K562 (cell line): ENCODE data around the gene CS. TPM values are rescaled to one million over a fixed set of nuclear protein-coding genes. Genes with fewer than 3 reads are reported as not detected.

Experiments used
- CXXC5 ChIP-seq: fragments of 250-450 bp; sonication (Bioruptor Pico); IDR thresholded peaks from 2 replicates; pipeline ENCODE4 v1.8.0; 2022; ENCODE audit warnings: inconsistent platforms, mild to moderate bottlenecking, moderate library complexity
- DACH1 ChIP-seq: fragments of 450-650 bp; IDR thresholded peaks from 2 replicates; pipeline ENCODE4 v1.6.1; 2018; ENCODE audit not compliant: partially characterized antibody
- ETV6 ChIP-seq, 3 experiments: fragments of 150-350 bp in 1 of 3; sonication (generic) in 1 of 3; formaldehyde crosslinking in 1 of 3; IDR thresholded peaks; 2 replicates each; pipeline versions ENCODE4 v1.6.1 to v1.8.0; 2014 to 2022; ENCODE audit warnings: borderline replicate concordance in 2 of 3, low read depth in 2 of 3, antibody characterized with exemption in 1 of 3, low read length in 1 of 3, mild to moderate bottlenecking in 1 of 3, missing genetic modification reagents in 1 of 3
- FOSL1 ChIP-seq: fragments of 200-800 bp; sonication (Bioruptor generic); conservative IDR thresholded peaks from 2 replicates; pipeline ENCODE4 v1.6.1; 2016; ENCODE audit warnings: missing genetic modification characterization, missing compliant biosample characterization
- GABPA ChIP-seq: fragments of 200-800 bp; sonication (Bioruptor generic); conservative IDR thresholded peaks from 2 replicates; pipeline ENCODE4 v1.6.1; 2016; ENCODE audit warnings: low read depth, missing genetic modification characterization, missing compliant biosample characterization
- GABPB2 ChIP-seq: fragments of 250-450 bp; sonication (Bioruptor Pico); conservative IDR thresholded peaks from 2 replicates; pipeline ENCODE4 v1.5.1; 2021; ENCODE audit warnings: mild to moderate bottlenecking
- GATAD2A ChIP-seq: fragments of 450-650 bp; IDR thresholded peaks from 2 replicates; pipeline ENCODE4 v1.6.1; 2017
- GATAD2B ChIP-seq: fragments of 450-650 bp; IDR thresholded peaks from 2 replicates; pipeline ENCODE4 v1.6.1; 2017; ENCODE audit warnings: mild to moderate bottlenecking, borderline replicate concordance
- GTF3C2 ChIP-seq: IDR thresholded peaks from 3 replicates; pipeline ENCODE4 v1.6.1; 2011; ENCODE audit warnings: borderline replicate concordance, mild to moderate bottlenecking, moderate library complexity; ENCODE audit not compliant: insufficient read length; ENCODE audit errors: extremely low read depth
- JUNB ChIP-seq: fragments of 450-650 bp; formaldehyde crosslinking; conservative IDR thresholded peaks from 2 replicates; pipeline ENCODE4 v1.4.0; 2020; ENCODE audit warnings: mild to moderate bottlenecking
- MAX ChIP-seq: sonication (generic); formaldehyde crosslinking; IDR thresholded peaks from 2 replicates; pipeline ENCODE4 v1.9.0; 2022; ENCODE audit warnings: mild to moderate bottlenecking, missing genetic modification reagents
- MIER1 ChIP-seq: fragments of 450-650 bp; IDR thresholded peaks from 2 replicates; pipeline ENCODE4 v1.6.1; 2016; ENCODE audit warnings: antibody characterized with exemption, mild to moderate bottlenecking, low read depth
- MYC ChIP-seq, 2 experiments: fragments of 250-450 bp in 1 of 2; sonication (Bioruptor Pico) in 1 of 2; IDR thresholded peaks; 2 replicates each; pipeline versions ENCODE4 v1.5.1 to v1.6.1; 2012 to 2021; ENCODE audit warnings: low read depth in 2 of 2, borderline replicate concordance in 1 of 2, improper control_type of control experiment in 1 of 2, low read length in 1 of 2, mild to moderate bottlenecking in 1 of 2, moderate library complexity in 1 of 2
- NFE2 ChIP-seq: IDR thresholded peaks from 2 replicates; pipeline ENCODE4 v1.6.1; 2014; ENCODE audit warnings: antibody characterized with exemption, low read depth
- RNF219 ChIP-seq: fragments of 250-450 bp; sonication (Bioruptor Pico); IDR thresholded peaks from 2 replicates; pipeline ENCODE4 v1.5.0; 2022; ENCODE audit warnings: mild to moderate bottlenecking
- SAP30 ChIP-seq: fragments of 200-600 bp; sonication (generic); IDR thresholded peaks from 2 replicates; pipeline ENCODE4 v1.6.1; 2012; ENCODE audit warnings: borderline replicate concordance, low read depth, mild to moderate bottlenecking, moderate library complexity, low read length, control low read depth, inconsistent platforms; ENCODE audit not compliant: insufficient read depth, poor library complexity, severe bottlenecking
- SRF ChIP-seq, 2 experiments: fragments of 250-450, 450-650 bp in 1 of 2; sonication (Bioruptor Pico) in 1 of 2; sonication (generic) in 1 of 2; formaldehyde crosslinking; IDR thresholded peaks; 2 replicates each; pipeline versions ENCODE4 v1.5.0 to v1.5.1; 2020 to 2022; ENCODE audit warnings: mild to moderate bottlenecking in 1 of 2, missing genetic modification reagents in 1 of 2
- XRCC3 ChIP-seq: fragments of 450-650 bp; IDR thresholded peaks from 2 replicates; pipeline ENCODE4 v1.6.1; 2017; ENCODE audit warnings: mild to moderate bottlenecking, moderate library complexity
- ZNF217 ChIP-seq: sonication (generic); formaldehyde crosslinking; IDR thresholded peaks from 2 replicates; pipeline ENCODE4 v1.8.0; 2022; ENCODE audit warnings: mild to moderate bottlenecking, missing genetic modification reagents
- ZNF232 ChIP-seq: sonication (generic); formaldehyde crosslinking; IDR thresholded peaks from 2 replicates; pipeline ENCODE4 v1.8.0; 2022; ENCODE audit warnings: mild to moderate bottlenecking, missing genetic modification reagents
- ZNF431 ChIP-seq: sonication (generic); formaldehyde crosslinking; IDR thresholded peaks from 2 replicates; pipeline ENCODE4 v1.8.0; 2022; ENCODE audit warnings: mild to moderate bottlenecking, missing genetic modification reagents
- polyA plus RNA-seq, 8 experiments: library from polyadenylated mRNA; depleted of rRNA in 4 of 8; stranded (reverse) in 5 of 8; unstranded in 3 of 8; fragments of >200 nt; fragmentation: Nextera tagmentation in 2 of 8; fragmentation: Illumina TruSeq in 1 of 8; extraction: Ambion mirVana in 2 of 8; extraction: Trizol in 1 of 8; gene quantifications; 2 replicates each; pipeline versions ENCODE4 v1.2.1 to v1.2.3, GENCODE V29; 2011 to 2014; ENCODE audit warnings: inconsistent platforms in 1 of 8, missing spikeins in 1 of 8
- total RNA-seq, 7 experiments: library from RNA; depleted of rRNA in 6 of 7; stranded (reverse); fragments of >200 nt in 6 of 7; fragmentation: Illumina TruSeq in 2 of 7; extraction: Trizol in 2 of 7; gene quantifications; 2 replicates each; pipeline versions ENCODE4 v1.2.1 to v1.2.3, GENCODE V29; 2011 to 2021; ENCODE audit warnings: low replicate concordance in 1 of 7

CS gene
- total and polyA plus RNA-seq, 9 of the 15 experiments (the other 6 are each of a cell fraction or from before 2014, with no cell fraction given), result 99.9 to 390 (median 149) TPM

GRCh38 chr12:56315622-56316473 is 15.7 kb upstream of the CS start, which contains the start of gene CNPY2 (continued):
- TF ChIP-seq DACH1, result peak; percentile 84
- TF ChIP-seq ETV6 (IDR thresholded peaks at IDR 0.05; ENCODE audit: borderline replicate concordance in 1 of 2, low read depth in 2 of 2, low read length in 1 of 2), result no peak
- no peak for TF ChIP-seq ETV6 (CRISPR knock-in tag; IDR thresholded peaks at IDR 0.05; ENCODE audit: borderline replicate concordance)
- peak; percentile 17; the same call in 1 of the 2 replicates for TF ChIP-seq FOSL1 (tag)
- peak; percentile 55; the same call in 1 of the 2 replicates for TF ChIP-seq GABPA (tag)
- peak; percentile 89 for TF ChIP-seq CXXC5 (CRISPR knock-in tag)
- TF ChIP-seq MIER1, result no peak
- TF ChIP-seq GTF3C2, result no peak
- no peak for TF ChIP-seq RNF219
- TF ChIP-seq XRCC3, result no peak
- TF ChIP-seq MYC (IDR thresholded peaks at IDR 0.05; ENCODE audit: low read depth, low read length), result peak; percentile 91
- TF ChIP-seq MYC (CRISPR knock-in tag; IDR thresholded peaks at IDR 0.05; ENCODE audit: borderline replicate concordance, low read depth), result 0 out of 2 replicates have a peak, but pooled peaks have one; percentile 39
- TF ChIP-seq ZNF232 (CRISPR knock-in tag), result peak; percentile 66; the same call in 1 of the 2 replicates
- peak in 1 of 2 experiments; percentile 56; a peak in 2 of 4 replicates for TF ChIP-seq SRF (CRISPR knock-in tag; IDR thresholded peaks at IDR 0.05)
- no peak for TF ChIP-seq GABPB2 (CRISPR knock-in tag)
- TF ChIP-seq ZNF431 (CRISPR knock-in tag), result no peak; the same call in 1 of the 2 replicates
- peak; percentile 86 for TF ChIP-seq NFE2
- TF ChIP-seq GATAD2B, result no peak
- no peak for TF ChIP-seq JUNB (CRISPR knock-in tag)
- TF ChIP-seq MAX (CRISPR knock-in tag), result peak; percentile 92
- no peak for TF ChIP-seq ZNF217 (CRISPR knock-in tag)
- TF ChIP-seq GATAD2A, result no peak
- peak; percentile 53 for TF ChIP-seq SAP30
